ENCODE measurements around the gene SPATA6L.

SPATA6L gene, protein sequence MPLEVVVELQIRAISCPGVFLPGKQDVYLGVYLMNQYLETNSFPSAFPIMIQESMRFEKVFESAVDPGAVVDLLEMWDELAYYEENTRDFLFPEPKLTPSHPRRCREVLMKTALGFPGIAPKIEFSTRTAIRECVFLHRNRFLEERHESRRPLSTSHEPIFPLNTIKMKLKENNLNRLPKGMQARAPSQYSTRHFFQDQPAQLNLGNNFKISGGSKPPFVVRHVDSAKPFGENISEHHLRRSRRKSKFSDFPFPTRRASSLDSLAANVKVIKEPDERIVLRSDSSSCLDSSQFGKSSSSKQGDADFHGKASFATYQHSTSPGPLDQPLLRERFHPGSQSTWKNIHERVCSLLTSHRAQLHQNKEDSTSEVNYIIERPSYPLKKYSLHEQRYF

DNA sequence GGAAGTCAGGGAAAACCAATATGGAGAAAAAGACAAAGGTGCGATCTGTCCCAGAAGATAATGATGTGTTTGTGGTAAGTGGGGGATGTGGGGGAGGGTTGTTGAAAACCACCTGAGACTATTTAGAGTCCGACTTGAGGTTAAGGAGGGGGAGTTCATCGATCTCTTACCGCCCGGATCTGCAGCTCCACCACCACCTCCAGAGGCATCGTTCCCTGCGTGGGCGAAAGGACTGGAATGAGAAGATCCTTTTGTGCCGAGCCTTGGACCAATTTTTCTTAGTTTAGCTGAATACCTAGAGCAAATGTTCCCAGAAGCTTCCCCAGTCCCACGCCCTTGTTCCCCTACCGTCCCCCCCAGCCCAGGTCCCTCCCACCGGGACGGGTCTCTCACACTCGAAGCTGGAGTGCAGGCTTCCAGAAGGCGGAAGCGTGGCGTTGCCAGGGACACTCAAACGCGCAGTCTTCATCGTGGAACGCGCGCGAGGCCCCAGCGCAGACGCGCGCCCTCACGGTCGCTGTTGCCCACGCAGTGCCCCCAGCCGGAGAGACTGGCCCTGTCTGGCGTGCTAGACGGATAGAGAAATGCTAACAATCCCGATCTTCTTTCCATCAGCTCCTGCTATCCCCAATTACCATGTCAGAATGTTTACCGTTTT is at the start of gene SPATA6L:
TSS of gene SPATA6L (minus strand) at position 439 of the 658 bp plus-strand sequence. CDS start at position 209, 230 bp downstream.
- no peak for DNase-seq

DNA sequence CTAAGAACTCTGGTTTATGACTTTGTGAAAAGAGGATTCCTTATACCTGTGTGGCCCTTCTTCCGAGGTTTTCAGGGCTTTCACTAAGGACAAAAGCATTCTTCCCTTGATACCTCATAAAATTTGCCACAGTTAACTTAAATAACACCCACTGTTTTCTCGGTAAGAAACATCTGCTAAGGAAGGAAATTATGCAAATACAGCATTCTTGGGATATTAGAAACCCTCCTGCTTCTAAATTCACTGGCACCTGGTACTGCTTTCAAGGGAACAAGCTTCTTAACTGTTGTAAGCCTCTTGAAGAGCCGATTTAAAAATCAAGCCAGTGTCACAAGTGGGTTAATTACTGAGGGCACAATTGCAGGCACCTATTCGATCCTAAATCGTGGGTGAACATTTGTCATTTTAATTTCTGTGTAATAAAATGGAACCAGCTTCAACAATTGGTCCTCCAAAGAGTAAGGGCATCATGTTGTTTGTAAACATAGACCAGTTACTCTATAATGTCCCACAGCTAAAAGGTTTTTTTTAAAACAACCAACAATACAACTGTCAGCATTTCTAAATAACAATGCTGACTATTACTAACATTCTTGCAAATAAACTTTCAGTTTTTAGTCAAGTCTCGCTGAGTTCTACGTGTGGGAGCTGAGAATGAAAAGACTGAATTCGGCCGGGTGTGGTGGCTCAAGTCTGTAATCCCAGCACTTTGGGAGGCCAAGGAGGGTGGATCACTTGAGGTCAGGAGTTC is 48.2 kb upstream of the SPATA6L start:
- no peak for DNase-seq

DNA sequence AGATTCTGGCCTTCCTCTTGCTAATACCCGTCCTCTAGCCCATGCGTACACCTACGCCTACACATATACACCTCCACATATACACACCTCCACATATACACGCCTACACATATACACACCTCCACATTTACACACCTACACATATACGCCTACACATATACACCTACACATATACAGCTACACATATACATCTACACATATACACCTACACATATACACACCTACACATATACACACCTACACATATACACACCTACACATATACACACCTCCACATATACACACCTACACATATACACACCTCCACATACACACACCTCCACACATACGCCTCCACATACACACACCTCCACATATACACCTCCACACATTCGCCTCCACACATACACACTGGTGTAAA is 47.6 kb upstream of the SPATA6L start:
- DNase-seq = no peak

DNA sequence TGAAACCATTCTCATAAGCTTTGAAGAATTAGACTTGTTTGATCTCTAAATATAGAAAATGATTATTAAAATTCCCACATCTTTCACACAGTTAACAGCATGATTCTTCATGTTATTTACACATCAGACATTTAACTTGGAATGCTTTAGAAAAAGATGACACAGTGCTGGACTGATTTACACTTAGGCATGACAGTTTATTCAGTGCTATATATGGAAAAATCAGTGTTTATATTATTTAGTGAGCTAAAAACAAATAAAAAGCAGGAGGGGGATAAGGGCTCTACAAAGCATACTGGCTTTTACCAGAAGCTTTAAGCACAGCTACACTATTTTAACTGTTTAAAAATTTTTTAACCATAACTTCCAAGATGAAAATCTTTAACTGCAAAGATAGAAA is 43.1 kb upstream of the SPATA6L start:
- DNase-seq = no peak

DNA sequence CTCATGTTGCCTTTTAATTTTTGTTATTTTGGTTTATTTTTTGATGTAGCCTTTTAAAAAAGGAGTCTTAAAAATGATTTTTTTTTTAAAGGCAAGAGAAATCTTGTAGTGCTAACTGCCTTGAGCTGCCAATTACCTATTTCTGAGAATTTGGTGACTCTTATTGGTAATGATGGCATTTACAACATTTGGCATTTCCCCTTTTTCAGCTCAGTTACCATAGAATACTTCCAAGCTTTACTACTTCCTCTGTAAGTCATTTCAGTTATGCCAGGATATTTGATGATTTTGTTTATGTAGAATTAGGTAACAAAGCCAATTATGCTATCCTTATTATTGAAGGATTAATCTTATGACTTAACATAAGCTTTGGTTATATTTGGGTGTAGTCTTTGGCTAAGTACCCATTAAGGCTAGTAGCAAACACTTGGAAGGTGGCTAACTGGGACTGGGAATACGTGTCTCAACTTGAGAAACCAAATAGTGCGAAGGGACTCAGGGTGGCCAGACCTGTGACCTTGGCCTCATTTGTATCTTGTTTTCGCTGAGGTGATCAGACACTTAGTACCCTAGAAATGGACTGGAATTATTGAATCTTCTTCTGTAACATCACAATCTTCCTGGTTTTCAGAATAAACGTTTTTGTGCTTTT is 40.8 kb upstream of the SPATA6L start:
- DNase-seq = no peak

DNA sequence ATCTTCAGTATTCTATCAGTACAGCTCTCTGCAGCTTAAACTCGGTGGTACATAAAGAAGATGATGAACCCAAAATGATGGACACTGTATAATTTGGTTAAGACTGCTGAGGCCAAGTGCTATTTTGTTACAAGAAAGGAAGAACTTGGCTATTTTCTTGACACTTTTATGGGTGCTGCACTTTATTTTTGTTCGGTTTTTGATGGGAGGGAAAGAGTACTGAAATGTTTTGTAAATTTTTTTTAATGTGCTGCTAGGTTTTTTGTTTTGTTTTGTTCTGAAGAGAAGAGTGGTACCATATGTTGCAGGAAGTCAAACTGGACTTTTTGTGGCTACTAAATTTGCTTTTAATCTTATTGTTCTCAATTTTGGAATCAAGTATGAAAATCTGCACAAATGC is 39.7 kb upstream of the SPATA6L start:
- no peak for DNase-seq

DNA sequence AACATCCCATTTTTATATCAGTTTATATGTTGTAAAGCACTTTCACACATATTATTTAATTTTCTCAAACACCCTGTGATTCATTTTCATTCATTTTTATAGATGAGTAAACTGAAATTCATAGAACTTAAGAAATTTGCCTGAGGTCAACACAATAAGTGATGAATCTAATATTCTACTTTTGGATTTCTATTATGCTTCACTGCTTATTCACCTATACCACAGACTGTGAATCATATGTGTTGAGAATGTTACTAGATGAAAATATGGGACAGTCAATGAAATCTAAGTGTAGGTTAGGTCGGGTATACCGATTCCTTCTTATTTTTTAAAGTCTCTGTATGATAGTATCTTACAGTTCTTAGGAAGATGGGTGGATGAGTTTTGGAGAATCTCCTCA is 37.8 kb upstream of the SPATA6L start:
- DNase-seq = no peak

DNA sequence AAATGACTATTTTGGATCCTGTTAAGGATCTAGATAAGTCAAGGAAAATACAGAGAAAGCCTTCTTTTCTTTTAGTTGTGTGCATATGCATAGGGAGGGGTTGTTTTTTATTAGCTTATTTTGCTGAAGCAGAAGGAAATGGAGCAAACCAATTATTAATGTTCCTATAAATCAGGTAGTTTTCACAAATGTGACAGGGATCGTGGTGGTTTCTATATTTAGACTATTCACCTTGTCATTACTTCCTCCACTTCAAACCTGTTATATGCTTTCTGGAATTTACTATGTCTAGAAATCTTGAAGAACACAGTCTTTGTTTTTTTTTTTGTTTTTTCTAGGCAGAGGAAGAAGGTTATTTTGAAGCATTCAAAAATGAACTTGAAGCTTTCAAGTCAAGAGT is 35.2 kb upstream of the SPATA6L start:
- no peak for DNase-seq

DNA sequence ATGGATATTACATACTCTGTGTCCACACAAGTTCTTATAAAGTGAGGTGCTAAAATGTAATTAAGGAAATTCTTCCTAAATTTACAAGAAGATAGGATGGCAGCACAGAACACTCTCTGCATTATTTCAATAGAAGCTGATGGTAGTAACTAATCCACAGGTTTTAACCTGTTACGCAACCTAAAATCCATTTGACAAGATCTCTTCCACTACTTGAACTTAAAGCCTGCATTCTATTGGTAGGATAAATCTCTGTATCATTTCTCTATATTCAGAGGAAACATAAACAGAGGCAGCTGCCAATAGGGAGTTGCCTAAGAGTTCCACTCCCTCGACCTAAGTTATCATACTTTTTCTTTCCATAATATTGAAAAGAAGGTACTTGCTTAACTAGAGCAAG is 34.7 kb upstream of the SPATA6L start:
- DNase-seq = no peak

DNA sequence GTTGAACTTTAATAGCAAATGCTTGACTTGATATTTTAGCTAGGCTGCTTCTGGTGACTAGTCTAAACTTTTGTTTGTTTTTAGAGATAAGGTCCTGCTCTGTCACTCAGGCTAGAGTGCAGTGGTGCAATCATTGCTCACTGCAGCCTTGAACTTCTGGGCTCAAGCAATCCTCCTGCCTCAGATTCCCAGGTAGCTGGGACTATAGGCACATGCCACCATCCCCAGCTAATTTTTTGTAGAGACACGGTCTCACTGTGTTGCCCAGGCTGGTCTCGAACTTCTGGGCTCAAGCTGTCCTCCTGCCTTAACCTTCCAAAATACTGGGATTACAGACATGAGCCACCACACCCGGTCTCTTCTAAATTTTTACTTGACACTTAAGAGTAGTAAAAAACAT is 33.8 kb upstream of the SPATA6L start:
- no peak for DNase-seq

DNA sequence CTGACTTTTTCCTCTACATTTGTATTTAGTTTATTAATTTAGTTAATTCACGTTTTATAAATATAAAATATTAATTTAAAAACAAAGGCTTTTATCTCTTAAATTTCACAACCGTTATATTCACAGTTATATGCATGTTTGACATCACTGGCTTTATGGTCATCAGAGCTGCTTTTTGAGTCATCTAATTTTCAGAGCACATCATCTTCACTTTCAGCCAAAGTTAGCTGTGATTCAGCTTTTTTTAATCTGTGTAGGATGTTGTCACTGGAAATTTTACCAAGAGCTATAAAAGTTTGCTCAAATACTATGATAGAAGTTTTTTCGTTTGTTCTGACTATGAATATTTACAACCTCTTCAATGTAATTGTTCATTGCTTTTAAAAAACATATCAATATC is 25.5 kb upstream of the SPATA6L start:
- DNase-seq = no peak

DNA sequence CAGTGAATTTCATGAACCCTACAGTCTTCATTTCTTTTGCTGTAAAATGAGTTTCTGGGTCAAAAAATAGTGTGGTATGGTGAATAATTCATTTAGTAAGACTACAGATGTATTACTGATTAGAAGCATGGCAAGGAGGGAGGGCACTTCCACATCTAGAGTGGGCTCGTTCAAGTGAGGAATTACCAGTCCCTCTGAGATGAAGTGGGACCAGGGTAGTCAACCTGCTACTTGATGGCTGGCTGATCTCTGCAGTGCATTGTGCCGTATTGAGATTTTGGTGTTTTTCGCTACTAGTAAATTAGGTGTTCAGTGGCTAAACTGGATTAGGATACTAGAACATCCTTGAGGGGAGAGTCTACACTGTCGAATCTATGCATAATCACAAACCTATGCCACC is 23.9 kb upstream of the SPATA6L start:
- no peak for DNase-seq

DNA sequence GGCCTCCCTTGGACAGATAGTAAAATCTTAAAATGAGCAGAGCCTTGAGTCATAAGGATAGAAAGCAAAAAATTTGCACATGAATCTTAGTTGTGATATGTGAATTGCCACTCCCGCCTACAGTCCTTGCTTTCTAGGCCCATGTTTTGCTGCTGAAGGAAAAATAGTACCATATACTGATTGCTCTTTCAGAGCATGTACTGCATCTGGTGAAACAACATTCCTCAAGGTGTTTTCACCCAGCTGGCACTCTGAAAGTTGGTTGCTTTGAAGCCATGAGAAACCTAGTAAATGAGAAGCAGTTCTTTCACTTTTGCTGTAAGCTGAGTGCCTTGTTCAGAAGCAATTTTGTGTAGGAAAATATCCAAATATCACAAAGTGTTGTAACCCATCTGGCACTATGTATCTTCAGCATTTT is 23.4 kb upstream of the SPATA6L start:
- no peak for DNase-seq

DNA sequence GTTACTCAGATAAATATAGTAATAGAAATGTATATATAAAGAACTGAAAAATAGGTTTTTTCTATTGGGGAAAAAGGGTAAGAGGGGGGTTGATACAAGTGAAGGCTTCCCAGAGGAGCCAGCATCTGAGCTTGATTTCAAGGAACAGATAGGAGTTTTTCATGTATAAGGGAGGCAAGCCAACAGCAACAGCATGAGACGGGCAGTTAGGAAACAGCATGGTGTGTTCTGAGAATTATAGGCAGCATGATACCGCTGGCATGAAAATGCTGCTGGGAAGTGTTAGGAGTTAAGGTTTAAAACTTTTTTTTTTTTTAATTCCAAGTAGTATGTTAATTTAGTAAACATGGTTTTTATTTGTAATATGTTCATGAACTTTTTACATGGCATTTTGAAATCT is 22.7 kb upstream of the SPATA6L start:
- DNase-seq = no peak

DNA sequence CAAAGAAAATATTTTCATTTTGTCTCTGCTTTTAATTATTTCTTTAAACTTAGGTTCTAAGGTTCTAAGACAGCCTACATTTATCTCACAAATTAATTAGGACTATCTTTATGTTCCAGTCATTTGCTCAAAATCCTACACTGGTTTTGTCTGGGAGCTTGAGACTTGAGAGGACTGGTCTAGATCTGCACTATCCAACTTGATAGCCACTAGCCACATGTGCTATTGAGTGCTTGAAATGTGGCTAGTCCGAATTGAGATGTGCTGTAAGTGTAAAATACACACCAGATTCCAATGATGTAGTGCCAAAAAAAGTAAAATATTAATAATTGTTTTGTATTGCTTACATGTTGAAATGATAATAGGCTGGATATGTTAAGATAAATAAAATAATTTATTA is 20.3 kb upstream of the SPATA6L start:
- no peak for DNase-seq

DNA sequence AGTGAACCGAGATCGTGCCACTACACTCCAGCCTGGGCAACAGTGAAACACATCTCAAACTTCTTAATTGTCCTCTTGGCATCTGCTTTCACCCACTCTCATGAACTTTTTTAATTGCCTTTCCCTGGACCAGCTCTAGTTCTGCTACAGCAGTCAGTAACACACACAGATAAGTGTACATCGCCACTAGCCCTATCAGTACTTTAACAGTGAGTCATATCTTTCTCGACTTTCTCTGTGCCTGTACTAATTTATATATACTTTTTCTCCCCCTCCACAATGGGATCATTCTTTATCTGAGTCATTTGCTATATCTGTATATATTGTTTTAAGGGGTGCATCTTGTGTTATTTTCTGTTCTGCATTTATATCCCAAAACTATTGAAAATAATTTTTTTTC is 19.8 kb upstream of the SPATA6L start:
- no peak for DNase-seq

DNA sequence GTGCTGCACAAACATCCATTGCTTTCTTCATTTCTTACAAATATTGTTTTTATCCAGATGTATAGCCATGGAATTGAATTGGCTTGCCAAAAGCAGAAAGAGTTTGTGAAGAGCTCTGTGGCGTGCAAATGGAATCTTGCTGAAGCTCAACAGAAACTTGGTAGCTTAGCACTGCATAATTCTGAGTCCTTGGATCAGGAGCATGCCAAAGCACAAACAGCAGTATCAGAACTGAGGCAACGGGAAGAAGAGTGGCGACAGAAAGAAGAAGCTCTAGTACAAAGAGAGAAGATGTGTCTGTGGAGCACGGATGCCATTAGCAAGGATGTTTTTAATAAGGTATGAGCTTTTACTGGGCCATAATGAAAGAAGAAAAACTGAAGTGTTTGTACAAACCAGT is 18.5 kb upstream of the SPATA6L start:
- no peak for DNase-seq

DNA sequence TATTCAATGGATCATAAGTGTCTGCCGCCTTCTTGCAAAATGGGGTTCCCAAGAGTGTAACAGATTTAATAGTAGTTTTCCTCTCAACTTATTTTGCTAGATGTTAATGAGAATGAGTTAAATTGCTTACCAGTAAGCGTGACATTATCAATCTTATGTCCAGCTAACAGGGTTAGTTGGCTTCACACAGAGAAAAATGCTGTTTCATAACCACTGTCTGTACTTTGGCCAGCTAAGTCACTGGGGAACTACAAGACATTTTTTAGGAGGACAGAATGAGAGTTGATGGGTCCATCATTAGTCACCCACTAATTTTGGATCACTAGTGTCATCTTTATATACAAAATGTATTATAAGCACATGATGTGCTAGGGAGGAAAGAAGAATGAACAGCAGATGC is 14.5 kb upstream of the SPATA6L start:
- no peak for DNase-seq

DNA sequence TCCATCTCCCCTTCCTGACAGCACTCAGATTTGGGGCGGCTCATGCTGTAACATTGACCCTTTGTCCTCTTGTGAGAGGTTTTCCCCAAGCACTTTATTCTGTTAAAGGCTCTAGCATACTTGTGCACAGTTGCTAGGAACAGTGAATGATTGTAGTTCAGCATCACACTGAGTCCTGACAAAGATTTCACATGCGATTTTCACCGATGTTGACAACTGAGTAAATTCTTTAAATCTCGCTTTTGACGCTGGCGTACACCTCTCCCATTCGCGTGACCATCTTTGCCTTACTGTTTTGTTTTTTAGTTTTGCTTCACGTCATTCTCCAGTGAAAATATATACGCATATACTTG is 13.9 kb upstream of the SPATA6L start:
- no peak for DNase-seq

DNA sequence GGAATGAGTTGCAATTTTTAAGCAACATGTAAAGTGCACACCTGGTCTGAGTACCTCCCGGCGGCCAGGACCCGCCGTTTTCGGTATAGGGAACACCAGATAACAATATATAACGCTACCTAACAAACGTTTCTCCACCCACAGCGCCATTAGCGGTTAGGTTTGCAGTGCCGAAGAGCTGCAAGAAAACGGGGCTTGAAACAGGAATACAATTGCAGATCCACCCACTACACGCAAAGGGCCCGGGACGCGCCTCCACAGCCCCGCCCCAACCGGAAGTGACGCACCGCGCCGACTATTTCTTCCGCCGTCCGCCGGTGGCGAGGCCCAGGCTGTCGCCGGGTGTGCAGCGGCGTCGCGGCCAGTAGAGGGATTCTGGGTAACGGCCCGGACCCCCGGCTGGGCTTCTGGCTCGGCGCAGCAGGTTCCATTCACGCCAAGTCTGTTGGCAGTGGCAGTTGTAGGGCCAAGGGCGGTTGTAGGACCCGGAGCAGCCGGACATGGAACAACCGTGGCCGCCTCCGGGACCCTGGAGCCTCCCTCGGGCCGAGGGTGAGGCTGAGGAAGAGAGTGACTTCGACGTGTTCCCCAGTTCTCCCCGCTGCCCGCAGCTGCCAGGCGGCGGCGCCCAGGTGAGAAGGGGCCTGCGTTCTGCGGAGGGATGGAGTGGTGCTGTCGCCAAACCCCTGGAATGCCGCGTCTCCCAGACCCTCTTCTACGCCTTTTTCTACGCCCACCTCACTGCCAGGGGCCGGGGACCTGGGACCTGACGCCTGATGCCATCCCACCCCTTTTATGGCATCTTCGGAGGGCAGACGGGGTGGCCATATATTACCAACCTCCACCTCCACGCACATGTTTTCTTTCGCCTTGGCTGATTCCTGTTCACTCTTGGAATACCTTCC is 13.2 kb upstream of the SPATA6L start, which contains the start of gene CDC37L1:
TSS of gene CDC37L1 (plus strand) at position 302 of the 905 bp plus-strand sequence. CDS start at position 501, 199 bp downstream.
- peak; percentile 32 for DNase-seq

DNA sequence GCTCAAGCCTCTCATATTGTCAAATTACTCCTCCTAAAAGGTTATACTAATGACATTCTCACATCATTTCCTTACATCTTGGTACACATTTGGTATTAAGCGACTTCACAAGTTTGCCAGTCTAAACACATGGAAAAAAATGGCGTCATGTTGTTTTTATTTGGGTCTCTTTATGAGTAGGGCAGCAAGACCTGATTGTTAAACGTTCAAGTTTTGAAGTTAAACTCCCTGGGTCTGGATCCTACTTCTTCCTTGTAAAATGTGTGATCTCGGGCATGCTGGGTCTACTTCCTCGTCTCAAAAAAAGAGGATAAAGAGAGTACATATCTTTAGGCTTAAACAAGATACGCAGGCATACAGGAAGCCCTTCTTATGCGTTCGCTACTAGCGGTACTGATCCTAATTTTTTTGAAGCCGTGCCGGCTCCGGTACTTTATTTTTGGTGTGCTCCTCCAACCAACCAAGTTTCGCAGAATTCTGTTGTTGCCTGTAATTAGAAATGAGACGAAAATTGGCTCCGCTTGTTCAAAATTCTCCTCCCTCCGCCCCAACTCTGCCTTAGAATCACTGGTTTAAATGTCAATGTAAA is 12.5 kb upstream of the SPATA6L start:
- no peak for DNase-seq

DNA sequence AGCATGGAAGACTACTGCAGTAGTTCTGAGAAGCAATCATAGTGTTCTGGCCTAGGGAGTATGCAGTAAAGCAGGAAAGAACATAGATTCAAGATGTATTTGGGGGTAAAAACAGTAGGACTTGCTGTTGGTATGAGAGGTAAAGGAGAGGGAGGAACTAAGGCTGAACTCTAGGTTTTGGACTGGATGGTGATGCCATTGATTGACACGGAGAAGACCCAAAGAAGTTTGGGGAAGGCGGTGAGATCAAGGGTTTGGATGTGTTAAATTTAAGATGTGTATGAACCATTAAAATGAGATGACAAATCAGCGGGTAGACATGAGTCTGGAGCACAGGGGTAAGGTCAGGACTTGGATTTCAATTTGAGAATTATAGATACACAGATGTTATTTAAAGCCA is 11.1 kb upstream of the SPATA6L start:
- no peak for DNase-seq
